ENCODE measurements around the gene SPOP. TPM values are rescaled to one million over a fixed set of nuclear protein-coding genes. Genes with fewer than 3 reads are reported as not detected.

Gene SPOP
- total RNA-seq, 1 donor from 2014 or later: 63.9 TPM

DNA sequence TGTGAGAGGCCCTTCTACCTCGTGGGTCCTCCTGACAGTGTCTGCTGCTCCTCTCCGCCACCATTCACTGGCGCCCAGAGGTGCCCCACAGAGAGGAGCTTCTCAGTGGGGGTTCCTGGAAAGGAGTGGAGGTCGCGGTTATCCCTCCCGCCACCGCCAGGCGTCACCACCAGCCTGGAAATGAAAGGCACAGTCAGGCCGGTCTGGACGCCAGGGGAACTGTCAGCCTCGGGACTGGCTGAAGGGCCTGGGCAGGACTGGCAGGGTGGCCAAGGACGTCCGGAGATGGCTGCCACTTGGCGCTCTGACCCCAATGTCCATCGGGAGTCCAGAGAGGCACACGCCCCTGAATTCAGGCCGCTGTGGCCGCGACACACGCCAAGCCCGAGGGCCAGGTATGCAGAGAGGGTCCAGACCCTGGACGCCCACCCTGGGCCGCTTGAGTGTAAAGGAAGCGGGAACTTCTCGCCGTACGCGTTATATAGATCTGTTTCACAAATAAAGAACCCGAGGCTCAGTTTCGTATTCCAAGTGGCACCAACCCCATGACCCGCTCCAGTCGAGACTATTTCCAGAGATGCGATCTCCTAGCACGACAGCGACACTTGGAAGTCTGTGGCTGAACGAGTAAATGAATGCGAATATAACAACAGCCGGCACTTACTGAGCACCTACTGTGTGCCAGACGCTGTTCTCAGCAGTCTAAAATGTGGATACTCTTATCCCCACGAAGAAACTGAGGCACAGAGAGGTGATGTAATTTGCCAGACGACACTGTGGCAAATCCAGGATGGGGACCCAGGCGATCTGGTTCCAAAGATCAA, 109.8 kb downstream of the SPOP start:
- Mint-ChIP-seq H3K27ac (ENCODE audit: unreplicated experiment) (no peak overlapping the region), H3K4me3 (ENCODE audit: unreplicated experiment) (peak overlapping the region; percentile 66), H3K36me3 (ENCODE audit: unreplicated experiment) (no peaks in the 10 kb centered on the region), H3K4me1 (ENCODE audit: unreplicated experiment) (peaks cover 13% of the 10 kb centered on the region), H3K27me3 (ENCODE audit: unreplicated experiment) (peaks cover 45% of the 10 kb centered on the region), H3K9me3 (ENCODE audit: unreplicated experiment) (no peaks in the 10 kb centered on the region)
- TF ChIP-seq, protein P1, sequence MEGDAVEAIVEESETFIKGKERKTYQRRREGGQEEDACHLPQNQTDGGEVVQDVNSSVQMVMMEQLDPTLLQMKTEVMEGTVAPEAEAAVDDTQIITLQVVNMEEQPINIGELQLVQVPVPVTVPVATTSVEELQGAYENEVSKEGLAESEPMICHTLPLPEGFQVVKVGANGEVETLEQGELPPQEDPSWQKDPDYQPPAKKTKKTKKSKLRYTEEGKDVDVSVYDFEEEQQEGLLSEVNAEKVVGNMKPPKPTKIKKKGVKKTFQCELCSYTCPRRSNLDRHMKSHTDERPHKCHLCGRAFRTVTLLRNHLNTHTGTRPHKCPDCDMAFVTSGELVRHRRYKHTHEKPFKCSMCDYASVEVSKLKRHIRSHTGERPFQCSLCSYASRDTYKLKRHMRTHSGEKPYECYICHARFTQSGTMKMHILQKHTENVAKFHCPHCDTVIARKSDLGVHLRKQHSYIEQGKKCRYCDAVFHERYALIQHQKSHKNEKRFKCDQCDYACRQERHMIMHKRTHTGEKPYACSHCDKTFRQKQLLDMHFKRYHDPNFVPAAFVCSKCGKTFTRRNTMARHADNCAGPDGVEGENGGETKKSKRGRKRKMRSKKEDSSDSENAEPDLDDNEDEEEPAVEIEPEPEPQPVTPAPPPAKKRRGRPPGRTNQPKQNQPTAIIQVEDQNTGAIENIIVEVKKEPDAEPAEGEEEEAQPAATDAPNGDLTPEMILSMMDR (IDR thresholded peaks at IDR 0.05): peak; percentile 96
- DNase-seq (ENCODE audit: extremely low spot score, unreplicated experiment): peak; percentile 96

DNA sequence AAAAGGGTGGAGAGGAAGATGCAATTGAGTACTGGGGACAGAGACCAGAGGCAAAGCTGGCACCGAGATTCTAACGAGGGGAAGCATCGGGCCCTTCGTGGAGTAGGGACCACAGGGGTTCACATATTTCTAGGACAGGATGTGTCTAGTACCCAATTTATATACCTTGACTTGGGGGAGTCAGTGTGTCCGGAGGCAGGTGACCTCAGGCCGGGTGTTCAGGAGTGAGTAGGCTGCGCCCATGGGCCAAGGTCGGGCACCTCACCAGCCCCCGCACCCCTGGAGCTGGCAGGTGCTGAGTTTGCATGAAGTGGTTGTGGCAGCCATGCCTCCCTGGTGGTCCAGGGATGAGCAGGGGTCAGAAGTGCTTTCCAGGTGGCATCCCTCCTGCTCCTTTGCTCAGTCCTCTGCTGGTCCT, 110.8 kb downstream of the SPOP start:
- Mint-ChIP-seq H3K9me3 (ENCODE audit: unreplicated experiment) (no peaks in the 10 kb centered on the region), H3K36me3 (ENCODE audit: unreplicated experiment) (no peaks in the 10 kb centered on the region), H3K27me3 (ENCODE audit: unreplicated experiment) (peaks cover 42% of the 10 kb centered on the region), H3K4me1 (ENCODE audit: unreplicated experiment) (peaks cover 13% of the 10 kb centered on the region), H3K27ac (ENCODE audit: unreplicated experiment) (no peak overlapping the region), H3K4me3 (ENCODE audit: unreplicated experiment) (no peak overlapping the region)
- no peak for DNase-seq (ENCODE audit: extremely low spot score, unreplicated experiment)
- TF ChIP-seq, protein P1 (IDR thresholded peaks at IDR 0.05): no peak

DNA sequence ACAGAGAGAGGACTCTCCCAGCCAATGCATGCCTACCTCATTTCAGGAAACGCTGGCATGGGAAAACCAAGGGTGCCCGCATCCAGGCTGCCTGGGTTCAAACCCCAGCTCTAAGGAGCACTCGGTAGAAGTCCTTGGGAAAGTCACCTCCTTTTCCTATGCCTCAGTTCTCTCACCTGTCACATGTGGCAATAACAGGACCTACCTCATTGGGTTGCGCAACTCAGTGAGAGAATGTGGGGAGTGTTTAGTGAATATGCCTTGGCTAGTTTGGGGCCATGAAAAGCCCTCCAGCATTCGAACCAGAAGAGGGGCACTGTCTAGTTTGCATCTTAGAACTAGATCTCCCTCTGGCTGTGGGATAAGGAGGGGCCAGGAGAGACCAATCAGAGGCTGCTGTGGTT, 111.2 kb downstream of the SPOP start:
- no peak for DNase-seq (ENCODE audit: extremely low spot score, unreplicated experiment)

DNA sequence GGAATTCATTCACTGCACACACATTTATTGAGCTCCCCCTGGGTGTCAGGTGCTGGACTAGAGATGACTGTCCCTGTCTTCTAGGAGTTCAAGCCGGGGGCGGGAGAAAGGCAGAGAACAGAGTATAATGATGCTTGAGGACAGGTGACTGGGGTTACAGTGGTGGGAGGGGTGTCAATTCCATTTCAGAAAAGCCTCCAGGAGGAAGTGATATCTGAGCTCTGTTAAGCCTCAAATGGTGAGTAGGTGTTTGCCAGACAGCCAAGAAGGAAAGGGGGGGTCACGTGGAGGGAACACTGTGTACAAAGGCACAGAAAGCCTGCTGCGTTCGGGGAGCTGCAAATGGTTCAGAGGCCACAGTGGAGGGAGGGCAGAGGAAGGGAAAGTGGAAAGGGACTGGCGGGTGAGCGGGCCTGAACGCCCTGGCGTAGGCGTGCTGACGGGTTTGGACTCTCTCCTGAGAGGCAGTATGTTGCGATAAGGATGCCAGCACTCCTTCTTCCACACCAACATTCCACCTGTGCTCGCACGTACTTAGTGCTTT, 111.9 kb downstream of the SPOP start:
- peaks cover 33% of the 10 kb centered on the region for H3K27me3 Mint-ChIP-seq (ENCODE audit: unreplicated experiment)
- H3K27ac Mint-ChIP-seq (ENCODE audit: unreplicated experiment): no peak overlapping the region
- no peaks in the 10 kb centered on the region for H3K9me3 Mint-ChIP-seq (ENCODE audit: unreplicated experiment)
- no peak overlapping the region for H3K4me3 Mint-ChIP-seq (ENCODE audit: unreplicated experiment)
- TF ChIP-seq, protein P1 (IDR thresholded peaks at IDR 0.05): no peak
- H3K4me1 Mint-ChIP-seq (ENCODE audit: unreplicated experiment): peaks cover 13% of the 10 kb centered on the region
- no peak for DNase-seq (ENCODE audit: extremely low spot score, unreplicated experiment)
- H3K36me3 Mint-ChIP-seq (ENCODE audit: unreplicated experiment): no peaks in the 10 kb centered on the region

More for the DNA sequence above, 111.2 kb downstream of the SPOP start:
- TF ChIP-seq, protein P1 (IDR thresholded peaks at IDR 0.05): no peak
- H3K4me3 Mint-ChIP-seq (ENCODE audit: unreplicated experiment): no peak overlapping the region
- H3K27ac Mint-ChIP-seq (ENCODE audit: unreplicated experiment): no peak overlapping the region
- peaks cover 13% of the 10 kb centered on the region for H3K4me1 Mint-ChIP-seq (ENCODE audit: unreplicated experiment)
- peaks cover 40% of the 10 kb centered on the region for H3K27me3 Mint-ChIP-seq (ENCODE audit: unreplicated experiment)
- no peaks in the 10 kb centered on the region for H3K36me3 Mint-ChIP-seq (ENCODE audit: unreplicated experiment)
- no peaks in the 10 kb centered on the region for H3K9me3 Mint-ChIP-seq (ENCODE audit: unreplicated experiment)

DNA sequence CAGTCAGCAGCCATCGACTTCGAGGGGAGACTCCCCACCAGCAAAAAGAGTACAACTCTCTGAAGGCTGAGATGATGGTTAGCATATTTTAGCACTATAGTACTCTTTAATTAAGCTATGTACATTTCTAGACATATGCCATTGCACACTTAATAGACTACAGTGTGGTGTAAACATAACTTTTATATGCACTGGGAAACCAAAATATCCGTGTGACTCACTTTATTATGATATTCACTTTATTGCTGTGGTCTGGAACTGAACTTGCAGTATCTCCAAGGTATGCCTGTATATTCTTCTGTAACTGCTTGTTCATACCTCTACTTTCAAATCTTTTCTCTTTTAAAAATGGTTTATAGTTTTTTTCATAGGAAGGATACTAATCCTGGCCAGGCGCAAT, 113.3 kb downstream of the SPOP start:
- Mint-ChIP-seq H3K27ac (ENCODE audit: unreplicated experiment) (no peak overlapping the region), H3K4me3 (ENCODE audit: unreplicated experiment) (no peak overlapping the region), H3K4me1 (ENCODE audit: unreplicated experiment) (peaks cover 13% of the 10 kb centered on the region), H3K36me3 (ENCODE audit: unreplicated experiment) (no peaks in the 10 kb centered on the region), H3K27me3 (ENCODE audit: unreplicated experiment) (peaks cover 37% of the 10 kb centered on the region), H3K9me3 (ENCODE audit: unreplicated experiment) (no peaks in the 10 kb centered on the region)
- TF ChIP-seq, protein P1 (IDR thresholded peaks at IDR 0.05): no peak
- DNase-seq (ENCODE audit: extremely low spot score, unreplicated experiment): no peak

Data from osteocyte (in vitro differentiated cells).